AG04450 (cell line): ENCODE measurements around the gene PITPNB. TPM values are rescaled to one million over a fixed set of nuclear protein-coding genes. Genes with fewer than 3 reads are reported as not detected.

Source experiments
- CTCF ChIA-PET: fragments of 300-600, 350-600 bp; formaldehyde crosslinking; extraction: SDS; loops from one replicate; lab custom pipeline; 2022; ENCODE audit warnings: antibody characterized with exemption, inconsistent platforms; lab: Charles Lee
- POLR2A ChIA-PET: fragments of 350-600 bp; formaldehyde crosslinking; extraction: SDS; loops from one replicate; lab custom pipeline; 2021; ENCODE audit warnings: antibody characterized with exemption, inconsistent platforms; lab: Yijun Ruan, JAX
- DNase-seq: peaks from one replicate; pipeline ENCODE4 v3.0.0-alpha.2; 2011; ENCODE audit warnings: low read depth, low spot score
- H3K27ac ChIP-seq: one replicate; pipeline ENCODE4 v1.5.1; 2012; ENCODE audit warnings: low read depth, low read length, control low read depth
- H3K27me3 ChIP-seq: one replicate; pipeline ENCODE4 v1.6.0; 2012; ENCODE audit warnings: low read length; ENCODE audit not compliant: control insufficient read depth, insufficient read depth
- H3K4me3 ChIP-seq: 2 replicates; pipeline ENCODE4 v1.5.1; 2011; ENCODE audit warnings: mild to moderate bottlenecking, low read depth, low read length, control low read depth
- H3K9me3 ChIP-seq: 2 replicates; pipeline ENCODE4 v1.5.1; 2012; ENCODE audit warnings: low read length; ENCODE audit not compliant: control insufficient read depth, insufficient read depth
- polyA plus RNA-seq: library from polyadenylated mRNA; depleted of rRNA; stranded (reverse); fragments of >200 nt; gene quantifications from 2 replicates; pipeline ENCODE4 v1.2.3, GENCODE V29; 2011
- TF ChIP-seq, protein P1 (sequence below): IDR thresholded peaks from 2 replicates; pipeline ENCODE4 v1.5.1; 2011; ENCODE audit warnings: low read depth, low read length, control low read depth, inconsistent platforms

The PITPNB gene
- polyA plus RNA-seq, 1 experiment = 119 TPM

GRCh38 chr22:27810609-27811151, 108.4 kb downstream of the PITPNB start:
- TF ChIP-seq, protein P1, sequence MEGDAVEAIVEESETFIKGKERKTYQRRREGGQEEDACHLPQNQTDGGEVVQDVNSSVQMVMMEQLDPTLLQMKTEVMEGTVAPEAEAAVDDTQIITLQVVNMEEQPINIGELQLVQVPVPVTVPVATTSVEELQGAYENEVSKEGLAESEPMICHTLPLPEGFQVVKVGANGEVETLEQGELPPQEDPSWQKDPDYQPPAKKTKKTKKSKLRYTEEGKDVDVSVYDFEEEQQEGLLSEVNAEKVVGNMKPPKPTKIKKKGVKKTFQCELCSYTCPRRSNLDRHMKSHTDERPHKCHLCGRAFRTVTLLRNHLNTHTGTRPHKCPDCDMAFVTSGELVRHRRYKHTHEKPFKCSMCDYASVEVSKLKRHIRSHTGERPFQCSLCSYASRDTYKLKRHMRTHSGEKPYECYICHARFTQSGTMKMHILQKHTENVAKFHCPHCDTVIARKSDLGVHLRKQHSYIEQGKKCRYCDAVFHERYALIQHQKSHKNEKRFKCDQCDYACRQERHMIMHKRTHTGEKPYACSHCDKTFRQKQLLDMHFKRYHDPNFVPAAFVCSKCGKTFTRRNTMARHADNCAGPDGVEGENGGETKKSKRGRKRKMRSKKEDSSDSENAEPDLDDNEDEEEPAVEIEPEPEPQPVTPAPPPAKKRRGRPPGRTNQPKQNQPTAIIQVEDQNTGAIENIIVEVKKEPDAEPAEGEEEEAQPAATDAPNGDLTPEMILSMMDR = no peak
- ChIA-PET POLR2A (interaction anchor here (0.6 kb wide), 1 partner anchor 76 kb away, joined by 4 read pairs; no protein-coding TSS in a partner anchor), CTCF (interaction anchor here (1.5 kb wide), 1 partner anchor 1131 kb away, joined by 4 read pairs; no protein-coding TSS in a partner anchor)
- peak overlapping the region; percentile 39 for H3K27ac ChIP-seq
- DNase-seq = peak; percentile 36
- no peak overlapping the region for H3K4me3 ChIP-seq
- H3K27me3 ChIP-seq = peaks cover 3% of the 10 kb centered on the region
- no peaks in the 10 kb centered on the region for H3K9me3 ChIP-seq

GRCh38 chr22:27809700-27810608, 109.1 kb downstream of the PITPNB start:
- TF ChIP-seq, protein P1 = no peak
- no peaks in the 10 kb centered on the region for H3K9me3 ChIP-seq
- H3K4me3 ChIP-seq = no peak overlapping the region
- no peaks in the 10 kb centered on the region for H3K27me3 ChIP-seq
- ChIA-PET CTCF (interaction anchor here (1.5 kb wide), 1 partner anchor 1130 kb away, joined by 4 read pairs; no protein-coding TSS in a partner anchor), POLR2A (no interaction called here)
- DNase-seq = no peak
- H3K27ac ChIP-seq = peak overlapping the region; percentile 39

GRCh38 chr22:27809226-27809603, 109.8 kb downstream of the PITPNB start:
- Histone ChIP-seq H3K27ac (no peak overlapping the region), H3K9me3 (no peaks in the 10 kb centered on the region), H3K27me3 (no peaks in the 10 kb centered on the region), H3K4me3 (no peak overlapping the region)
- ChIA-PET POLR2A (no interaction called here), CTCF (interaction anchor here (1.5 kb wide), 1 partner anchor 1130 kb away, joined by 4 read pairs; no protein-coding TSS in a partner anchor)
- TF ChIP-seq, protein P1 = no peak
- DNase-seq = no peak

GRCh38 chr22:27808451-27809225, 110.4 kb downstream of the PITPNB start:
- H3K9me3 ChIP-seq = no peaks in the 10 kb centered on the region
- TF ChIP-seq, protein P1 = no peak
- H3K27me3 ChIP-seq = no peaks in the 10 kb centered on the region
- DNase-seq = no peak
- H3K4me3 ChIP-seq = no peak overlapping the region
- ChIA-PET CTCF (interaction anchor here (1.4 kb wide), 1 partner anchor 1052 kb away, joined by 4 read pairs; no protein-coding TSS in a partner anchor), POLR2A (no interaction called here)
- H3K27ac ChIP-seq = no peak overlapping the region
